K562 (cell line): ENCODE data around the gene ZNF48. TPM values are rescaled to one million over a fixed set of nuclear protein-coding genes. Genes with fewer than 3 reads are reported as not detected.
A peak's percentile ranks its signal among the peaks of the same experiment; 100 is the strongest.

ENCODE experiments used
- ATAC-seq: fragments of 200-7000 bp; cut with Tn5 transposase; 3 replicates; pipeline ENCODE4 v1.9.1; 2020; ENCODE audit warnings: moderate library complexity
- BruUV-seq: library from RNA; stranded (reverse); fragments of 400-500 nt; replicated peaks from 2 replicates; lab custom pipeline; 2021; lab: Mats Ljungman, UMichigan
- CTCF ChIA-PET: fragments of 300-600 bp; formaldehyde crosslinking; extraction: SDS; loops from one replicate; lab custom pipeline; 2021; ENCODE audit warnings: low intra/inter-chr PET ratio; lab: Yijun Ruan, JAX
- POLR2A ChIA-PET: fragments of 300-600, 350-650 bp; sonication (Branson Sonifier 250); formaldehyde crosslinking; extraction: SDS; loops from one replicate; lab custom pipeline; 2021; ENCODE audit warnings: antibody characterized with exemption, inconsistent platforms; lab: Yijun Ruan, JAX
- DNase-seq, 4 experiments: peaks; one replicate each; pipeline versions ENCODE4 v3.0.0 to v3.0.0-alpha.2; 2011 to 2018; ENCODE audit warnings: low spot score in 3 of 4, mixed read lengths in 3 of 4; ENCODE audit errors: extremely low read depth in 1 of 4
- FAIRE-seq: peaks from 2 replicates; lab custom pipeline; 2011; peaks lifted over from hg19 to GRCh38; lab: Jason Lieb, UNC
- H2AFZ ChIP-seq: 2 replicates; pipeline ENCODE4 v1.6.0; 2011; ENCODE audit warnings: low read depth, low read length, control low read depth, inconsistent platforms
- H3K27ac ChIP-seq: fragments of 200-600 bp; 3 replicates; pipeline ENCODE4 v1.8.0; 2011; ENCODE audit warnings: low read depth, mild to moderate bottlenecking, control low read depth, inconsistent platforms, low read length, moderate library complexity, mixed read lengths; ENCODE audit errors: extremely low read depth
- H3K27me3 ChIP-seq, 2 experiments: fragments of 300-600 bp in 1 of 2; 2 replicates in 1 of 2; 3 replicates in 1 of 2; pipeline versions ENCODE4 v1.6.0 to v1.8.0; 2011; ENCODE audit warnings: inconsistent platforms in 2 of 2, low read length in 2 of 2, mild to moderate bottlenecking in 1 of 2, mixed read lengths in 1 of 2, moderate library complexity in 1 of 2; ENCODE audit not compliant: control insufficient read depth in 2 of 2, insufficient read depth in 2 of 2
- H3K36me3 ChIP-seq: fragments of 300-600 bp; 3 replicates; pipeline ENCODE4 v1.8.0; 2011; ENCODE audit warnings: mild to moderate bottlenecking, low read length, inconsistent platforms; ENCODE audit not compliant: control insufficient read depth, insufficient read depth
- H3K4me1 ChIP-seq, 2 experiments: fragments of 200-600 bp in 1 of 2; replicated peaks in 1 of 2; 2 replicates in 1 of 2; 3 replicates in 1 of 2; pipeline versions ENCODE4 v1.5.1 to v1.8.0; 2011; ENCODE audit warnings: inconsistent platforms in 2 of 2, low read length in 2 of 2, mild to moderate bottlenecking in 1 of 2, mixed read lengths in 1 of 2, moderate library complexity in 1 of 2; ENCODE audit not compliant: control insufficient read depth in 2 of 2, insufficient read depth in 2 of 2
- H3K4me2 ChIP-seq: 2 replicates; pipeline ENCODE4 v1.6.1; 2011; ENCODE audit warnings: low read length, control low read depth, inconsistent platforms, mixed read lengths; ENCODE audit not compliant: insufficient read depth
- H3K4me3 ChIP-seq: fragments of 200-600 bp; sonication (generic), shearing (Covaris generic); 2 replicates; pipeline ENCODE4 v1.5.1; 2016; ENCODE audit warnings: control low read depth, inconsistent platforms
- H3K79me2 ChIP-seq: fragments of 200-600 bp; 3 replicates; pipeline ENCODE4 v1.8.0; 2011; ENCODE audit warnings: low read length, inconsistent platforms; ENCODE audit not compliant: control insufficient read depth, insufficient read depth
- H3K9ac ChIP-seq, 2 experiments: 2 replicates each; pipeline versions ENCODE4 v1.6.0 to v1.6.1; 2011; ENCODE audit warnings: low read depth in 2 of 2, low read length in 2 of 2, control low read depth in 1 of 2, inconsistent platforms in 1 of 2, mild to moderate bottlenecking in 1 of 2, mixed read lengths in 1 of 2; ENCODE audit not compliant: insufficient read depth in 1 of 2
- H3K9me1 ChIP-seq: one replicate; pipeline ENCODE4 v1.6.0; 2011; ENCODE audit warnings: inconsistent platforms, mild to moderate bottlenecking, low read length, moderate library complexity; ENCODE audit not compliant: control insufficient read depth, insufficient read depth
- H3K9me3 ChIP-seq: replicated peaks from 2 replicates; pipeline ENCODE4 v1.5.1; 2011; ENCODE audit warnings: low read depth, low read length, inconsistent platforms; ENCODE audit not compliant: control insufficient read depth, insufficient read depth
- H4K20me1 ChIP-seq: replicated peaks from 2 replicates; pipeline ENCODE4 v1.6.1; 2011; ENCODE audit warnings: low read length, inconsistent platforms, mixed read lengths; ENCODE audit not compliant: control insufficient read depth, insufficient read depth
- CEBPB ChIP-seq: fragments of 450-650 bp; IDR thresholded peaks from 2 replicates; pipeline ENCODE4 v1.6.1; 2016; ENCODE audit warnings: missing genetic modification characterization, missing compliant biosample characterization
- E2F5 ChIP-seq: sonication (generic); formaldehyde crosslinking; IDR thresholded peaks from 2 replicates; pipeline ENCODE4 v1.8.0; 2022; ENCODE audit warnings: mild to moderate bottlenecking, missing genetic modification reagents
- MAX ChIP-seq: sonication (generic); formaldehyde crosslinking; IDR thresholded peaks from 2 replicates; pipeline ENCODE4 v1.9.0; 2022; ENCODE audit warnings: mild to moderate bottlenecking, missing genetic modification reagents
- MTA3 ChIP-seq: fragments of 450-650 bp; formaldehyde crosslinking; IDR thresholded peaks from 2 replicates; pipeline ENCODE4 v1.6.1; 2017; ENCODE audit warnings: mild to moderate bottlenecking, borderline replicate concordance
- NCOR1 ChIP-seq: fragments of 450-650 bp; IDR thresholded peaks from 2 replicates; pipeline ENCODE4 v1.6.1; 2016; ENCODE audit warnings: mild to moderate bottlenecking, moderate library complexity
- WGBS: fragments of 100-300 bp; shearing (Covaris generic); methylation state at CpG from one replicate; pipeline ENCODE4 v1.1.6; 2016; ENCODE audit warnings: low coverage, mixed read lengths; ENCODE audit not compliant: insufficient coverage; ENCODE audit errors: missing lambda C conversion rate; 5-methylcytosine and 5-hydroxymethylcytosine counted together
- in situ Hi-C: fragments of 300-500 bp; cut with MboI; formaldehyde crosslinking; loops from 4 replicates; pipeline ENCODE4 v1.15.0; 2018; ENCODE audit warnings: inconsistent platforms, mixed read lengths
- intact Hi-C: fragments of 100-400 bp; cut with micrococcal nuclease; formaldehyde crosslinking; loops from 2 replicates; pipeline ENCODE4 v1.14.2; 2022
- polyA plus RNA-seq, 8 experiments: library from polyadenylated mRNA; depleted of rRNA in 4 of 8; stranded (reverse) in 5 of 8; unstranded in 3 of 8; fragments of >200 nt; fragmentation: Nextera tagmentation in 2 of 8; fragmentation: Illumina TruSeq in 1 of 8; extraction: Ambion mirVana in 2 of 8; extraction: Trizol in 1 of 8; gene quantifications; 2 replicates each; pipeline versions ENCODE4 v1.2.1 to v1.2.3, GENCODE V29; 2011 to 2014; ENCODE audit warnings: inconsistent platforms in 1 of 8, missing spikeins in 1 of 8
- total RNA-seq, 7 experiments: library from RNA; depleted of rRNA in 6 of 7; stranded (reverse); fragments of >200 nt in 6 of 7; fragmentation: Illumina TruSeq in 2 of 7; extraction: Trizol in 2 of 7; gene quantifications; 2 replicates each; pipeline versions ENCODE4 v1.2.1 to v1.2.3, GENCODE V29; 2011 to 2021; ENCODE audit warnings: low replicate concordance in 1 of 7

Gene ZNF48
- total and polyA plus RNA-seq, 9 of the 15 experiments (the other 6 are each of a cell fraction or from before 2014, with no cell fraction given), result 0.38 to 11.6 (median 4.7) TPM

GRCh38 chr16:30349675-30350074 lies 45.5 kb upstream of the ZNF48 start:
- ATAC-seq (no peak), FAIRE-seq (no peak), DNase-seq (no peak)
- Histone ChIP-seq H3K9ac (0 out of 4 replicates have a peak overlapping the region, but pooled peaks of 1 of the 2 experiments have one; percentile 8), H3K4me2 (no peak overlapping the region), H3K27me3 (no peaks in the 10 kb centered on the region), H3K9me1 (no peaks in the 10 kb centered on the region), H3K79me2 (peaks cover 18% of the 10 kb centered on the region), H3K36me3 (peaks cover 39% of the 10 kb centered on the region; the same call in 2 of the 3 replicates), H3K9me3 (no peaks in the 10 kb centered on the region), H3K4me3 (no peak overlapping the region), H4K20me1 (no peaks in the 10 kb centered on the region), H3K27ac (no peak overlapping the region), H2AFZ (no peak overlapping the region), H3K4me1 (peaks cover 6 to 20% of the 10 kb centered on the region in 2 experiments; a peak in 4 of 5 replicates)
- intact Hi-C loops, result no loop called here
- CTCF ChIA-PET, result no interaction called here
- POLR2A ChIA-PET, result interaction anchor here (0.6 to 1.3 kb wide), 2 partner anchors 21 to 507 kb away, joined by 3 to 4 read pairs; no protein-coding TSS in a partner anchor
- in situ Hi-C loops, result loop anchor here (25.0 kb wide), 1 partner anchor 887 kb away; the partner anchor contains the start of genes BOLA2, SLX1B and SULT1A4
- BruUV-seq, result no TSS peak
- TF ChIP-seq MTA3 (no peak), NCOR1 (no peak), CEBPB (tag) (0 out of 2 replicates have a peak, but pooled peaks have one; percentile 7), MAX (CRISPR knock-in tag) (no peak), E2F5 (no peak)
- WGBS, result 60% methylated on average over 3 of the region's 3 CpGs
